GM23248 (cell line): Measurements from ENCODE around the gene ARHGAP5.

Source experiments
- EZH2 ChIP-seq: fragments of 200-600 bp; sonication (generic); IDR thresholded peaks from 2 replicates; pipeline ENCODE4 v1.6.1; 2018; ENCODE audit warnings: antibody characterized with exemption, mild to moderate bottlenecking; ENCODE audit not compliant: insufficient read depth, poor library complexity, severe bottlenecking
- EZH2phosphoT487 ChIP-seq: fragments of 200-600 bp; sonication (generic); IDR thresholded peaks from 2 replicates; pipeline ENCODE4 v1.6.1; 2018; ENCODE audit warnings: antibody characterized with exemption, moderate library complexity, mild to moderate bottlenecking, low read depth; ENCODE audit not compliant: insufficient read depth

- TF ChIP-seq EZH2, result no peak
- TF ChIP-seq EZH2phosphoT487, result no peak
Measured at GRCh38 chr14:32099473-32099872, 22.4 kb downstream of the ARHGAP5 start.
